HepG2 (cell line): ENCODE data around the gene ALDH3B1.

Experiments
- BHLHE40 ChIP-seq: IDR thresholded peaks from 2 replicates; pipeline ENCODE4 v1.6.1; 2011; ENCODE audit warnings: low read length, improper control_type of control experiment
- MAZ ChIP-seq, 2 experiments: sonication (generic) in 1 of 2; formaldehyde crosslinking in 1 of 2; IDR thresholded peaks; 2 replicates each; pipeline versions ENCODE4 v1.5.0 to v1.6.1; 2012 to 2020; ENCODE audit warnings: low read depth in 2 of 2, mild to moderate bottlenecking in 2 of 2, borderline replicate concordance in 1 of 2, improper control_type of control experiment in 1 of 2, low read length in 1 of 2, missing genetic modification reagents in 1 of 2, moderate library complexity in 1 of 2
- NPAS2 ChIP-seq: sonication (generic); formaldehyde crosslinking; IDR thresholded peaks from 2 replicates; pipeline ENCODE4 v1.8.0; 2022; ENCODE audit warnings: mild to moderate bottlenecking, missing genetic modification reagents, borderline replicate concordance

DNA sequence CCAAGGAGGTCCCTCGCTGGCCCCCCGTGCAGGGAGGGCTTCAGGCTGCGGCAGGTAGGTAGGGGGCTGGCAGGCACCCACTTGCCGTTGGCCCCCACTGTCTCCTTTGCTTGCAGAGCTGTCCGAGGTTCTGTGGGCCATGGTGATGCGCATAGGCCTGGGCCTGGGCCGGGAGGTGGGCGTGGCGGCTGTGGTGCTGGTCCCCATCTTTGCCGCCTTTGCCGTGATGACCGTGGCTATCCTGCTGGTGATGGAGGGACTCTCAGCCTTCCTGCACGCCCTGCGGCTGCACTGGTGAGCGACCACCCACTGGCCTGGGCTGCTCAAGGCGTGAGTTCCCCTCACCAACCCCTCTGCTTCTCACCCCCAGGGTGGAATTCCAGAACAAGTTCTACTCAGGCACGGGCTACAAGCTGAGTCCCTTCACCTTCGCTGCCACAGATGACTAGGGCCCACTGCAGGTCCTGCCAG, 40.3 kb downstream of the ALDH3B1 start:
- TF ChIP-seq BHLHE40 (no peak), NPAS2 (no peak), MAZ (IDR thresholded peaks at IDR 0.05; ENCODE audit: borderline replicate concordance, low read depth, low read length) (no peak), MAZ (CRISPR knock-in tag; IDR thresholded peaks at IDR 0.05; ENCODE audit: low read depth) (no peak)
